Transverse colon (tissue), 4 donors: Measurements from ENCODE around the gene USP34. TPM values are rescaled to one million over a fixed set of nuclear protein-coding genes. Genes with fewer than 3 reads are reported as not detected.

Experiments
- DNase-seq: peaks from one replicate; pipeline ENCODE4 v3.0.0-alpha.2; 2019
- H3K27ac ChIP-seq, 4 donors: fragments of 200-600 bp; sonication (generic); 2 replicates each; pipeline ENCODE4 v1.5.1; 2016 to 2018; ENCODE audit warnings: inconsistent platforms in 4 of 4
- H3K27me3 ChIP-seq: fragments of 200-600 bp; sonication (generic); 2 replicates; pipeline ENCODE4 v1.5.1; 2017; ENCODE audit warnings: inconsistent platforms
- H3K36me3 ChIP-seq, 4 donors: fragments of 200-600 bp; sonication (generic); 2 replicates each; pipeline ENCODE4 v1.5.1; 2017 to 2019; ENCODE audit warnings: inconsistent platforms in 4 of 4
- H3K4me1 ChIP-seq, 4 donors: fragments of 200-600 bp; sonication (generic); 2 replicates each; pipeline ENCODE4 v1.5.1; 2017 to 2020; ENCODE audit warnings: inconsistent platforms in 4 of 4
- H3K4me3 ChIP-seq, 4 donors: fragments of 200-600 bp; sonication (generic); 1 replicate in 1 of 4; 2 replicates in 3 of 4; pipeline versions ENCODE4 v1.5.1 to v1.6.1; 2017 to 2019; ENCODE audit warnings: inconsistent platforms in 4 of 4
- H3K9me3 ChIP-seq, 2 donors: fragments of 200-600 bp; sonication (generic); 2 replicates each; pipeline ENCODE4 v1.5.1; 2017 to 2019; ENCODE audit warnings: inconsistent platforms in 2 of 2
- EP300 ChIP-seq: sonication (generic); formaldehyde crosslinking; IDR thresholded peaks from one replicate; pipeline ENCODE4 v1.6.1; 2017; ENCODE audit warnings: antibody characterized with exemption, low read depth
- POLR2A ChIP-seq: fragments of 450-650 bp; IDR thresholded peaks from one replicate; pipeline ENCODE4 v1.6.1; 2016; ENCODE audit warnings: antibody characterized with exemption, mild to moderate bottlenecking, moderate library complexity
- POLR2AphosphoS5 ChIP-seq, 3 donors: sonication (generic); formaldehyde crosslinking; IDR thresholded peaks; one replicate each; pipeline ENCODE4 v1.6.1; 2016; ENCODE audit warnings: antibody characterized with exemption in 3 of 3
- WGBS, 2 donors: methylation state at CpG; one replicate each; pipeline ENCODE4 v1.1.5; 2018; ENCODE audit warnings: low coverage in 1 of 2; 5-methylcytosine and 5-hydroxymethylcytosine counted together
- in situ Hi-C, 4 donors: fragments of 200-750 bp; cut with MboI; loops; one replicate each; pipeline versions ENCODE4 v1.15.0 to v1.15.1; 2017; ENCODE audit warnings: low sequenced_read_pairs in 3 of 4, low pct_ligation_motif_present in 1 of 4, low pct_unique_long_range_greater_than_20kb in 1 of 4
- intact Hi-C: fragments of 100-400 bp; cut with DNase I; formaldehyde crosslinking; loops from one replicate; pipeline ENCODE4 v1.15.1; 2023; ENCODE audit warnings: low total_unique reads
- total RNA-seq, 4 donors: library from RNA; depleted of rRNA; stranded (reverse); fragments of >200 nt; gene quantifications; one replicate each; pipeline ENCODE4 v1.1.0, GENCODE V29; 2016
- TF ChIP-seq, protein P1 (sequence below), 5 experiments: fragments of 200-600 bp in 3 of 5; fragments of 450-650 bp in 2 of 5; sonication (generic) in 3 of 5; IDR thresholded peaks; 1 replicate in 2 of 5; 2 replicates in 3 of 5; pipeline ENCODE4 v1.5.1; 2016 to 2017; ENCODE audit warnings: antibody characterized with exemption in 5 of 5, inconsistent platforms in 3 of 5, mild to moderate bottlenecking in 2 of 5, moderate library complexity in 1 of 5

The USP34 gene
- total RNA-seq, 4 donors from 2014 or later = 103 to 181 (median 115) TPM

DNA sequence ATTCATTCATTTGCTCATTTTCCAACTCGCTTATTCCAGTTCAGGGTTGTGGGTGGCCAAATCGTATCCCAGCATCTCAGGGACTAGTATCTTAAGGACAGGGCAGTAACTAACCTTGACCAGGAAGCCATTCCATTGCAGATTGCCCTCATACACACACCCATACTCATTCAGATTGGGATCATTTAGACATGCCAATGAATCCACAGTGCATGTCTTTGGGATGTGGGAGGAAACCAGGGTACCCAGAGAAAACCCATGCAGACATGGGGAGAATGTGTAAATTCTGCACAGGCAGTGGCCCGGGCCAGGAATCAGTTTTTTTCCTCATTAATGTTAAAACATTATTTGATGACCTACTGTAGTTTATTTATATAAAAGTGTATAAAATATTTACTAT lies 150.7 kb downstream of the USP34 start:
- H3K4me1 ChIP-seq = no peaks in the 10 kb centered on the region
- no peak overlapping the region for H3K27ac ChIP-seq
- intact Hi-C loops = no loop called here
- no peaks in the 10 kb centered on the region for H3K27me3 ChIP-seq
- WGBS, 2 donors = 94 to 100% methylated on average over 2 to 3 of the region's 3 CpGs
- TF ChIP-seq POLR2A (no peak), POLR2AphosphoS5 (IDR thresholded peaks at IDR 0.05) (no peak), EP300 (no peak)
- TF ChIP-seq, protein P1, sequence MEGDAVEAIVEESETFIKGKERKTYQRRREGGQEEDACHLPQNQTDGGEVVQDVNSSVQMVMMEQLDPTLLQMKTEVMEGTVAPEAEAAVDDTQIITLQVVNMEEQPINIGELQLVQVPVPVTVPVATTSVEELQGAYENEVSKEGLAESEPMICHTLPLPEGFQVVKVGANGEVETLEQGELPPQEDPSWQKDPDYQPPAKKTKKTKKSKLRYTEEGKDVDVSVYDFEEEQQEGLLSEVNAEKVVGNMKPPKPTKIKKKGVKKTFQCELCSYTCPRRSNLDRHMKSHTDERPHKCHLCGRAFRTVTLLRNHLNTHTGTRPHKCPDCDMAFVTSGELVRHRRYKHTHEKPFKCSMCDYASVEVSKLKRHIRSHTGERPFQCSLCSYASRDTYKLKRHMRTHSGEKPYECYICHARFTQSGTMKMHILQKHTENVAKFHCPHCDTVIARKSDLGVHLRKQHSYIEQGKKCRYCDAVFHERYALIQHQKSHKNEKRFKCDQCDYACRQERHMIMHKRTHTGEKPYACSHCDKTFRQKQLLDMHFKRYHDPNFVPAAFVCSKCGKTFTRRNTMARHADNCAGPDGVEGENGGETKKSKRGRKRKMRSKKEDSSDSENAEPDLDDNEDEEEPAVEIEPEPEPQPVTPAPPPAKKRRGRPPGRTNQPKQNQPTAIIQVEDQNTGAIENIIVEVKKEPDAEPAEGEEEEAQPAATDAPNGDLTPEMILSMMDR (IDR thresholded peaks at IDR 0.05) = no peak
- DNase-seq = no peak
- H3K36me3 ChIP-seq = peaks cover 0 to 42% (median 13%) of the 10 kb centered on the region in 4 donors
- in situ Hi-C loops = no loop called here
- no peaks in the 10 kb centered on the region for H3K9me3 ChIP-seq
- H3K4me3 ChIP-seq = no peak overlapping the region

DNA sequence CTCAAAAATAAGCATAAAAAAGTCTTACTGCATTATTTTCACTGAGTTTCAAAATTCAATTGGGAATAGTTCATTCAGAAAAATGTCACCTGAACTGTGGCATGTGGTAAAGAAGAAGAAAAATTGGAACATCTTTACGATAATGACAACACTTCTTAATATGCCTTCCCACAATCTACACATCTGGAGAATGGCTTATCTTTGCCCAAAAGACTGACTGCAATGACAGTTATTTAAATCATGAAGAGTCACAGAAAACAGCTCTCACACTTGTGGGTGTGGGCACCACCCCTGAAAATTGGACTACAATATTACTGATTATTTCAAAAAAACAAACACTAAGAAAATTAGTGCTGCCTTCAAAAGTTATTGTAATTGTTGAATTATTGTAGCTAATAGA lies 152.3 kb downstream of the USP34 start:
- TF ChIP-seq POLR2A = no peak
- intact Hi-C loops (no loop called here), in situ Hi-C loops (no loop called here)
- Histone ChIP-seq H3K27me3 (no peaks in the 10 kb centered on the region), H3K27ac (no peak overlapping the region), H3K9me3 (no peaks in the 10 kb centered on the region), H3K4me3 (no peak overlapping the region), H3K36me3 (peaks cover 0 to 43% (median 10%) of the 10 kb centered on the region in 4 donors), H3K4me1 (no peaks in the 10 kb centered on the region)
- DNase-seq = no peak
- 95 to 100% methylated on average over 1 of the region's 1 CpG for WGBS, 2 donors

DNA sequence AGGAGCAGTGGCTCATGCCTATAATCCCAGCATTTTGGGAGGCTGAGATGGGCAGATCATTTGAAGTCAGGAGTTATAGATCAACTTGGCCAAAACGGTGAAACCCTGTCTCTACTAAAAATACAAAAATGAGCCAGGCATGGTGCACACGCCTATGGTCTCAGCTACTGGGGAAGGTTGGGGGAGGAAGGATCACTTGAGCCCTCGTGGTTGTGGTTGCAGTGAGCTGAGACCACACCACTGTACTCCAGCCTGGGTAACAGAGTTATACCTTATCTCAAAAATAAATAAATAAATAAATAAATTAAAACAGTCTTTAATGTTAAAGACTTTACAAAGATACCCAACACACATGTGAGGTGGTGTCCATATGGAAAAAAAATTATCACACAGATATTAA lies 174.9 kb downstream of the USP34 start:
- TF ChIP-seq, protein P1 (IDR thresholded peaks at IDR 0.05) = no peak
- TF ChIP-seq POLR2A = no peak
- no peak for TF ChIP-seq POLR2AphosphoS5 (IDR thresholded peaks at IDR 0.05)
- TF ChIP-seq EP300 = no peak
- 90 to 92% methylated on average over 3 of the region's 3 CpGs for WGBS, 2 donors
- intact Hi-C loops (no loop called here), in situ Hi-C loops (no loop called here)
- H3K36me3 ChIP-seq = peaks cover 0 to 62% (median 22%) of the 10 kb centered on the region in 4 donors
- no peak overlapping the region for H3K27ac ChIP-seq
- H3K27me3 ChIP-seq = no peaks in the 10 kb centered on the region
- H3K9me3 ChIP-seq = no peaks in the 10 kb centered on the region
- H3K4me3 ChIP-seq = no peak overlapping the region
- no peak for DNase-seq
- no peaks in the 10 kb centered on the region for H3K4me1 ChIP-seq

DNA sequence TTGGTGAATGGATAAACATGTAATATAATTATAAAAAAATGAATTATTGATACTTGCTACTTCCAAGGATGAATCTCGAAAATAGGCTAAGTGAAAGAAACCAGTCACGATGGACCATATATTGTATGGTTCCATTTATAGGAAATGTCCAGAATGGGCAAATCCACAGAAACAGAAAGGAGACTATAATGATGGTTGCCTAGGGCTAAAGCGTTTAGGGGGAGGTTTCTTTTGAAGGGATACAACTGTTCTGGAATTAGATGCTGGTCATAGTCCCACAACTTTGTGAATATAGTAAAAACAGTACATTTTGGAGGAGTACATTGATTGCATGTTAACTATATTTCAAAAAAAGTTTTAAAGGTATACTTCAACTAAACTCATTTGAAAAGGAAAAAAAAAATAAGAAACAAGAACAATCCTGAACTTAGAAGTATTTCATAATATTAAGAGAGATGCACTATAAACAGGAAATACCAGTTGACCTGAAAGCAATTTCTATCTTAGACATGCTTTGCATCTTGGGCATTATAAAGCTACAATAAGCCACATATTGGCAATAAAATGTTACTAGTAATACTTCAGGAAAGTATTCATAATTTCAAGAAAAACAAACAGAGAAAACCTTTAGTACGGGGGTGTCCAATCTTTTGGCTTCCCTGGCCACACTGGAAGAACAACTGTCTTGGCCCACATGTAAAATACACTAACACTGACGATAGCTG lies 178.9 kb downstream of the USP34 start:
- H3K36me3 ChIP-seq = peaks cover 0 to 56% (median 13%) of the 10 kb centered on the region in 4 donors
- intact Hi-C loops (no loop called here), in situ Hi-C loops (no loop called here)
- no peaks in the 10 kb centered on the region for H3K9me3 ChIP-seq
- no peak overlapping the region for H3K4me3 ChIP-seq
- TF ChIP-seq EP300 (no peak), POLR2A (no peak), POLR2AphosphoS5 (IDR thresholded peaks at IDR 0.05) (no peak)
- TF ChIP-seq, protein P1 (IDR thresholded peaks at IDR 0.05) = no peak
- no peak overlapping the region for H3K27ac ChIP-seq
- whole genome bisulfite sequencing, 2 donors = 92 to 93% methylated on average over 5 of the region's 5 CpGs
- no peaks in the 10 kb centered on the region for H3K27me3 ChIP-seq
- no peak for DNase-seq
- peaks cover 0 to 16% (median 5%) of the 10 kb centered on the region in 4 donors for H3K4me1 ChIP-seq
